SK-N-SH (cell line): ENCODE measurements around the gene MXRA8.

ENCODE experiments used
- CTCF ChIP-seq: fragments of 200-600 bp; sonication (generic); IDR thresholded peaks from 2 replicates; pipeline ENCODE4 v1.6.1; 2017; ENCODE audit warnings: antibody characterized with exemption, mild to moderate bottlenecking, moderate library complexity
- ELF1 ChIP-seq: IDR thresholded peaks from 2 replicates; pipeline ENCODE4 v1.4.0; 2012
- GABPA ChIP-seq: IDR thresholded peaks from 2 replicates; pipeline ENCODE4 v1.4.0; 2012; ENCODE audit warnings: low read depth, mild to moderate bottlenecking
- GATA2 ChIP-seq: sonication (generic); formaldehyde crosslinking; IDR thresholded peaks from 2 replicates; pipeline ENCODE4 v1.5.0; 2020; ENCODE audit warnings: mild to moderate bottlenecking, missing genetic modification reagents
- JUND ChIP-seq: IDR thresholded peaks from 2 replicates; pipeline ENCODE4 v1.4.0; 2012
- PBX3 ChIP-seq: IDR thresholded peaks from 2 replicates; pipeline ENCODE4; 2012
- POLR2AphosphoS5 ChIP-seq: IDR thresholded peaks from 2 replicates; pipeline ENCODE4 v1.6.1; 2012; ENCODE audit warnings: low read depth, low read length
- REST ChIP-seq: IDR thresholded peaks from 2 replicates; pipeline ENCODE4 v1.6.1; 2012; ENCODE audit warnings: mild to moderate bottlenecking, low read depth, low read length, moderate library complexity
- TAF1 ChIP-seq: IDR thresholded peaks from 2 replicates; pipeline ENCODE4 v1.6.1; 2012; ENCODE audit warnings: low read depth, mild to moderate bottlenecking, low read length, moderate library complexity, borderline replicate concordance

GRCh38 chr1:1308756-1309250 is 49.6 kb downstream of the MXRA8 start:
- TF ChIP-seq ELF1: no peak
- no peak for TF ChIP-seq CTCF
- TF ChIP-seq TAF1: no peak
- TF ChIP-seq POLR2AphosphoS5: no peak
- no peak for TF ChIP-seq GABPA
- TF ChIP-seq GATA2 (CRISPR knock-in tag): no peak
- TF ChIP-seq PBX3: no peak
- no peak for TF ChIP-seq REST
- TF ChIP-seq JUND: no peak
